HG03460 (cell line): ENCODE data around the gene MCRS1.
"Not testable (repeated sequence)": the region's sequence is repeated elsewhere in the genome, so short reads cannot be mapped to it uniquely, and the experiment has no call there.

Experiments
- ATAC-seq: cut with Tn5 transposase; IDR thresholded peaks from one replicate; pipeline ENCODE4 v1.9.1; 2021; ENCODE audit not compliant: unreplicated experiment

MCRS1 gene

GRCh38 chr12:49524660-49525324 is 43.1 kb downstream of the MCRS1 start:
- ATAC-seq: no peak

- no peak for ATAC-seq
Measured at GRCh38 chr12:49521389-49521788, 46.6 kb downstream of the MCRS1 start.

GRCh38 chr12:49519574-49519936 is 48.4 kb downstream of the MCRS1 start:
- no peak for ATAC-seq

- no peak for ATAC-seq
Measured at GRCh38 chr12:49518914-49519573, 48.9 kb downstream of the MCRS1 start.

GRCh38 chr12:49515266-49515665 is 52.7 kb downstream of the MCRS1 start:
- no peak for ATAC-seq

GRCh38 chr12:49512546-49512945 is 55.4 kb downstream of the MCRS1 start:
- no peak for ATAC-seq

GRCh38 chr12:49511410-49511809 is 56.5 kb downstream of the MCRS1 start:
- ATAC-seq: no peak

- not testable (repeated sequence) for ATAC-seq
Measured at GRCh38 chr12:49509681-49510080, 58.3 kb downstream of the MCRS1 start.
